HG02623 (cell line): ENCODE measurements around the gene C2CD2.

Source experiments
- ATAC-seq: cut with Tn5 transposase; IDR thresholded peaks from one replicate; pipeline ENCODE4 v1.9.1; 2021; ENCODE audit warnings: moderate library complexity; ENCODE audit not compliant: unreplicated experiment

Gene C2CD2

GRCh38 chr21:41914965-41915364, 38.9 kb downstream of the C2CD2 start:
- ATAC-seq = no peak

GRCh38 chr21:41914358-41914757, 39.5 kb downstream of the C2CD2 start:
- ATAC-seq = no peak

- ATAC-seq = no peak
These were observed 40.6 kb downstream of the C2CD2 start for GRCh38 chr21:41913230-41913629.

GRCh38 chr21:41908829-41909228, 45.0 kb downstream of the C2CD2 start:
- no peak for ATAC-seq

GRCh38 chr21:41907496-41908258, 46.1 kb downstream of the C2CD2 start:
- no peak for ATAC-seq

GRCh38 chr21:41906770-41907169, 47.0 kb downstream of the C2CD2 start:
- no peak for ATAC-seq

GRCh38 chr21:41903559-41904351, 50.1 kb downstream of the C2CD2 start:
- ATAC-seq = no peak

- ATAC-seq = no peak
These were observed 50.9 kb downstream of the C2CD2 start for GRCh38 chr21:41902946-41903345.

GRCh38 chr21:41901782-41902181, 52.0 kb downstream of the C2CD2 start:
- ATAC-seq = no peak

- no peak for ATAC-seq
These were observed 52.7 kb downstream of the C2CD2 start for GRCh38 chr21:41901099-41901498.

- no peak for ATAC-seq
These were observed 53.4 kb downstream of the C2CD2 start for GRCh38 chr21:41900401-41900800.

GRCh38 chr21:41899426-41900202, 54.2 kb downstream of the C2CD2 start:
- no peak for ATAC-seq

- no peak for ATAC-seq
These were observed 54.8 kb downstream of the C2CD2 start for GRCh38 chr21:41898998-41899397.

- ATAC-seq = no peak
These were observed 56.1 kb downstream of the C2CD2 start for GRCh38 chr21:41897700-41898099.

GRCh38 chr21:41897047-41897669, 56.7 kb downstream of the C2CD2 start:
- no peak for ATAC-seq

GRCh38 chr21:41895643-41896493, 58.0 kb downstream of the C2CD2 start:
- no peak for ATAC-seq

GRCh38 chr21:41894922-41895557, 58.8 kb downstream of the C2CD2 start:
- no peak for ATAC-seq

- ATAC-seq = no peak
These were observed 59.3 kb downstream of the C2CD2 start for GRCh38 chr21:41894511-41894910.

- ATAC-seq = no peak
These were observed 61.1 kb downstream of the C2CD2 start for GRCh38 chr21:41892726-41893125.

GRCh38 chr21:41891132-41891531, 62.7 kb downstream of the C2CD2 start:
- no peak for ATAC-seq
